T-helper 1 cell (primary cell): ENCODE measurements around the gene STOX2.

Experiments
- DNase-seq, 5 donors: peaks; one replicate each; pipeline ENCODE4 v3.0.0-alpha.2; 2012 to 2020

Gene STOX2

GRCh38 chr4:183889190-183889589 lies 15.9 kb upstream of the STOX2 start:
- no peak for DNase-seq

- no peak for DNase-seq
Measured at GRCh38 chr4:183897193-183897592, 7.9 kb upstream of the STOX2 start.

- DNase-seq: no peak
Measured at GRCh38 chr4:183898456-183898855, 6.7 kb upstream of the STOX2 start.

- DNase-seq: no peak
Measured at GRCh38 chr4:183903021-183903760, 1.9 kb upstream of the STOX2 start.

GRCh38 chr4:183905593-183906488 lies 734 bp downstream of the STOX2 start:
- no peak for DNase-seq

- DNase-seq: no peak
Measured at GRCh38 chr4:183906489-183906738, 1.3 kb downstream of the STOX2 start.

- DNase-seq: no peak
Measured at GRCh38 chr4:183906739-183907651, 1.9 kb downstream of the STOX2 start.

- DNase-seq: no peak
Measured at GRCh38 chr4:183907871-183908683, 3.0 kb downstream of the STOX2 start.

- no peak for DNase-seq
Measured at GRCh38 chr4:183909187-183909586, 4.1 kb downstream of the STOX2 start.

- DNase-seq: no peak
Measured at GRCh38 chr4:183909801-183910200, 4.7 kb downstream of the STOX2 start.

GRCh38 chr4:183912585-183912984 lies 7.5 kb downstream of the STOX2 start:
- no peak for DNase-seq

- DNase-seq: no peak
Measured at GRCh38 chr4:183915976-183916375, 10.9 kb downstream of the STOX2 start.

- no peak for DNase-seq
Measured at GRCh38 chr4:183918696-183919095, 13.6 kb downstream of the STOX2 start.

GRCh38 chr4:183919141-183919540 lies 14.0 kb downstream of the STOX2 start:
- DNase-seq: no peak

- DNase-seq: no peak
Measured at GRCh38 chr4:183920512-183920911, 15.4 kb downstream of the STOX2 start.

GRCh38 chr4:183921335-183921734 lies 16.2 kb downstream of the STOX2 start:
- no peak for DNase-seq

GRCh38 chr4:183924362-183925044 lies 19.4 kb downstream of the STOX2 start:
- no peak for DNase-seq

- no peak for DNase-seq
Measured at GRCh38 chr4:183926950-183927349, 21.8 kb downstream of the STOX2 start.

- no peak for DNase-seq
Measured at GRCh38 chr4:183932576-183932975, 27.5 kb downstream of the STOX2 start.

- DNase-seq: no peak
Measured at GRCh38 chr4:183934761-183935160, 29.7 kb downstream of the STOX2 start.

GRCh38 chr4:183935355-183936005 lies 30.4 kb downstream of the STOX2 start:
- DNase-seq: no peak
